H1 (cell line): ENCODE measurements around the gene DGCR6L.
"Not testable (repeated sequence)": the region's sequence is repeated elsewhere in the genome, so short reads cannot be mapped to it uniquely, and the experiment has no call there.

Experiments
- ATF3 ChIP-seq: IDR thresholded peaks from 2 replicates; pipeline ENCODE4 v1.6.1; 2011; ENCODE audit warnings: low read depth, mild to moderate bottlenecking, low read length; ENCODE audit not compliant: insufficient read depth
- CTCF ChIP-seq, 3 experiments: IDR thresholded peaks; 1 replicate in 2 of 3; 2 replicates in 1 of 3; pipeline versions ENCODE4 v1.5.1 to v1.6.1; 2011; ENCODE audit warnings: low read length in 3 of 3, mild to moderate bottlenecking in 3 of 3, inconsistent platforms in 2 of 3, low read depth in 1 of 3, moderate library complexity in 1 of 3; ENCODE audit not compliant: insufficient read depth in 1 of 3; ENCODE audit errors: control extremely low read depth in 1 of 3
- EGR1 ChIP-seq: IDR thresholded peaks from 2 replicates; pipeline ENCODE4 v1.6.1; 2011; ENCODE audit warnings: low read depth, low read length, borderline replicate concordance
- EP300 ChIP-seq, 2 experiments: IDR thresholded peaks; 1 replicate in 1 of 2; 2 replicates in 1 of 2; pipeline ENCODE4 v1.6.1; 2011 to 2012; ENCODE audit warnings: low read depth in 2 of 2, low read length in 2 of 2, mild to moderate bottlenecking in 2 of 2, borderline replicate concordance in 1 of 2, inconsistent platforms in 1 of 2, moderate library complexity in 1 of 2
- EZH2 ChIP-seq: fragments of 200-600 bp; sonication (generic); IDR thresholded peaks from 2 replicates; pipeline ENCODE4 v1.7.1; 2012; ENCODE audit warnings: low read depth, mild to moderate bottlenecking, moderate library complexity, low read length, inconsistent platforms; ENCODE audit not compliant: severe bottlenecking
- HDAC6 ChIP-seq: IDR thresholded peaks from one replicate; pipeline ENCODE4 v1.7.1; 2012; ENCODE audit warnings: low read depth, mild to moderate bottlenecking, inconsistent platforms, low read length, moderate library complexity
- JUND ChIP-seq: IDR thresholded peaks from 2 replicates; pipeline ENCODE4 v1.6.1; 2011; ENCODE audit warnings: mild to moderate bottlenecking, improper control_type of control experiment, low read length
- MAFK ChIP-seq: IDR thresholded peaks from 2 replicates; pipeline ENCODE4 v1.6.1; 2012; ENCODE audit warnings: low read depth, mild to moderate bottlenecking, improper control_type of control experiment, low read length
- POLR2A ChIP-seq, 2 experiments: IDR thresholded peaks; 1 replicate in 1 of 2; 2 replicates in 1 of 2; pipeline ENCODE4 v1.6.1; 2011; ENCODE audit warnings: low read depth in 2 of 2, low read length in 2 of 2, mild to moderate bottlenecking in 2 of 2; ENCODE audit errors: control extremely low read depth in 1 of 2
- POLR2AphosphoS5 ChIP-seq: IDR thresholded peaks from 2 replicates; pipeline ENCODE4 v1.6.1; 2011; ENCODE audit warnings: low read depth, low read length
- RAD21 ChIP-seq, 2 experiments: IDR thresholded peaks in 1 of 2; conservative IDR thresholded peaks in 1 of 2; 2 replicates each; pipeline ENCODE4 v1.6.1; 2011; ENCODE audit warnings: low read depth in 2 of 2, low read length in 2 of 2, improper control_type of control experiment in 1 of 2, inconsistent platforms in 1 of 2, mild to moderate bottlenecking in 1 of 2, moderate library complexity in 1 of 2
- SIN3A ChIP-seq, 2 experiments: IDR thresholded peaks in 1 of 2; conservative IDR thresholded peaks in 1 of 2; 2 replicates each; pipeline ENCODE4 v1.6.1; 2011 to 2012; ENCODE audit warnings: low read length in 2 of 2, improper control_type of control experiment in 1 of 2, low read depth in 1 of 2, mild to moderate bottlenecking in 1 of 2
- USF2 ChIP-seq: IDR thresholded peaks from 2 replicates; pipeline ENCODE4 v1.6.1; 2011; ENCODE audit warnings: low read length, improper control_type of control experiment
- YY1 ChIP-seq: IDR thresholded peaks from 2 replicates; pipeline ENCODE4 v1.6.1; 2011; ENCODE audit warnings: low read depth, mild to moderate bottlenecking, low read length

DNA sequence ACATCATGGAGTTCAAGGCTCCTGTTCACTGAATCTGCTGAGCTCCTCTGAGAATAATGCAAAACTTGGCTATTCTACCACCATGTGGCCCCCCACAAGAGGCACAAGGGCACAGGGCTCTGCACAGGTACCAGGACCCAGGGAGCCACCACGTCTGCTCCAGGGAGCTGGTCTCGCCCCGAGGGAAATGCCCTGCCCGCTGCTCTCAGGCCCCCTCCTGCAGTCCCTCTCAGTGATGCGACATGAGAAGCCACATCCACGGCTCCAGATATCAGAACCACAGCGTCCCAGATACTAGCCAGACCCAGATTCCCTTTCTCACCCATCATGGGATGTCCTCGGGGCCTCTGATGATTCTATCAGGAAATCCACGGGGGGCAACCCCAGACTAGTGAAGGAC lies 47.0 kb upstream of the DGCR6L start:
- not testable (repeated sequence) for TF ChIP-seq SIN3A (conservative IDR thresholded peaks at IDR 0.05 in 1 of 2, IDR thresholded peaks at IDR 0.05 in 1 of 2; ENCODE audit: low read depth in 1 of 2, low read length in 2 of 2); CTCF (IDR thresholded peaks at IDR 0.05; ENCODE audit: control extremely low read depth in 1 of 3, insufficient read depth in 1 of 3, low read depth in 1 of 3, low read length in 3 of 3); RAD21 (IDR thresholded peaks at IDR 0.05 in 1 of 2, conservative IDR thresholded peaks at IDR 0.05 in 1 of 2; ENCODE audit: low read depth in 2 of 2, low read length in 2 of 2); USF2; POLR2AphosphoS5; HDAC6; POLR2A (IDR thresholded peaks at IDR 0.05; ENCODE audit: control extremely low read depth in 1 of 2, low read depth in 2 of 2, low read length in 2 of 2); MAFK; ATF3; EZH2; EP300 (IDR thresholded peaks at IDR 0.05; ENCODE audit: borderline replicate concordance in 1 of 2, low read depth in 2 of 2, low read length in 2 of 2); EGR1; JUND; YY1
